ENCODE results near the gene CEP68.

GRCh38 chr2:65026704-65027464 lies 29.3 kb upstream of the CEP68 start:
- no peak for TF ChIP-seq POLR2AphosphoS5 (IDR thresholded peaks at IDR 0.05; ENCODE audit: low read depth, low read length)
- no peak for TF ChIP-seq POLR2A (IDR thresholded peaks at IDR 0.05; ENCODE audit: low read depth, low read length)
- no peak for TF ChIP-seq TAF1 (IDR thresholded peaks at IDR 0.05; ENCODE audit: borderline replicate concordance, low read depth, low read length)
